NT2/D1 (cell line): ENCODE data around the gene ENKD1.

Experiments
- DNase-seq: peaks from one replicate; pipeline ENCODE4 v3.0.0-alpha.2; 2011; ENCODE audit warnings: low read depth, low spot score
- H3K27me3 ChIP-seq: 2 replicates; pipeline ENCODE4 v1.6.0; 2011; ENCODE audit warnings: mild to moderate bottlenecking; ENCODE audit not compliant: insufficient read length, insufficient read depth
- H3K36me3 ChIP-seq: 2 replicates; pipeline ENCODE4 v1.6.1; 2011; ENCODE audit warnings: mild to moderate bottlenecking, low read length, mixed read lengths; ENCODE audit not compliant: insufficient read depth, insufficient read length
- H3K4me1 ChIP-seq: 2 replicates; pipeline ENCODE4 v1.5.1; 2011; ENCODE audit not compliant: insufficient read depth, insufficient read length
- H3K4me3 ChIP-seq: 2 replicates; pipeline ENCODE4 v1.5.1; 2011; ENCODE audit warnings: low read depth; ENCODE audit not compliant: insufficient read length
- H3K9ac ChIP-seq: 2 replicates; pipeline ENCODE4 v1.6.0; 2011; ENCODE audit warnings: low read depth; ENCODE audit not compliant: insufficient read length
- H3K9me3 ChIP-seq: 2 replicates; pipeline ENCODE4 v1.5.1; 2011; ENCODE audit warnings: mild to moderate bottlenecking, low read length; ENCODE audit not compliant: insufficient read depth
- SUZ12 ChIP-seq: IDR thresholded peaks from 2 replicates; pipeline ENCODE4 v1.6.1; 2011; ENCODE audit not compliant: insufficient read length, insufficient read depth; ENCODE audit errors: extremely low read depth
- YY1 ChIP-seq: IDR thresholded peaks from 2 replicates; pipeline ENCODE4 v1.6.1; 2011; ENCODE audit not compliant: insufficient read length, insufficient read depth
- ZNF274 ChIP-seq: IDR thresholded peaks from 2 replicates; pipeline ENCODE4 v1.6.1; 2011; ENCODE audit warnings: mild to moderate bottlenecking, low read depth, low read length

ENKD1 gene

GRCh38 chr16:67666559-67667452, at the start of gene ENKD1, which contains the start of gene C16orf86:
Gene ENKD1 (minus strand): TSS chr16:67666750. CDS start chr16:67666442, 308 bp downstream.
Gene C16orf86 (plus strand): TSS chr16:67666814. CDS start chr16:67666971, 157 bp downstream.
- TF ChIP-seq SUZ12 (no peak), ZNF274 (no peak), YY1 (no peak)
- H3K9me3 ChIP-seq: no peaks in the 10 kb centered on the region
- peak within 1 kb of the TSS; percentile 80 for H3K9ac ChIP-seq
- peak within 1 kb of the TSS; percentile 78 for H3K4me3 ChIP-seq
- no peak for DNase-seq
- peaks cover 9% of the 10 kb centered on the region for H3K27me3 ChIP-seq
- peaks cover 32% of the 10 kb centered on the region for H3K36me3 ChIP-seq
- H3K4me1 ChIP-seq: peaks cover 17% of the 10 kb centered on the region

- Histone ChIP-seq H3K27me3 (peaks cover 4% of the 10 kb centered on the region), H3K36me3 (peaks cover 7% of the 10 kb centered on the region), H3K4me3 (no peak overlapping the region), H3K9ac (no peak overlapping the region), H3K4me1 (no peaks in the 10 kb centered on the region), H3K9me3 (no peaks in the 10 kb centered on the region)
- DNase-seq: no peak
- TF ChIP-seq ZNF274 (no peak), SUZ12 (no peak), YY1 (no peak)
Measured at GRCh38 chr16:67716097-67716496, 49.5 kb upstream of the ENKD1 start.

- H3K27me3 ChIP-seq: peaks cover 4% of the 10 kb centered on the region
- no peaks in the 10 kb centered on the region for H3K9me3 ChIP-seq
- H3K4me3 ChIP-seq: no peak overlapping the region
- H3K9ac ChIP-seq: no peak overlapping the region
- H3K36me3 ChIP-seq: peaks cover 7% of the 10 kb centered on the region
- TF ChIP-seq YY1 (no peak), ZNF274 (no peak), SUZ12 (no peak)
- DNase-seq: no peak
- no peaks in the 10 kb centered on the region for H3K4me1 ChIP-seq
Measured at GRCh38 chr16:67714522-67714921, 48.0 kb upstream of the ENKD1 start.

GRCh38 chr16:67713647-67714273, 47.2 kb upstream of the ENKD1 start:
- H3K4me1 ChIP-seq: no peaks in the 10 kb centered on the region
- no peak overlapping the region for H3K9ac ChIP-seq
- H3K4me3 ChIP-seq: no peak overlapping the region
- TF ChIP-seq ZNF274: no peak
- no peak for TF ChIP-seq YY1
- TF ChIP-seq SUZ12: no peak
- no peaks in the 10 kb centered on the region for H3K9me3 ChIP-seq
- peaks cover 4% of the 10 kb centered on the region for H3K27me3 ChIP-seq
- DNase-seq: no peak
- H3K36me3 ChIP-seq: peaks cover 7% of the 10 kb centered on the region

GRCh38 chr16:67710607-67711006, 44.1 kb upstream of the ENKD1 start:
- no peaks in the 10 kb centered on the region for H3K9me3 ChIP-seq
- H3K4me3 ChIP-seq: no peak overlapping the region
- H3K9ac ChIP-seq: no peak overlapping the region
- H3K4me1 ChIP-seq: no peaks in the 10 kb centered on the region
- DNase-seq: no peak
- no peaks in the 10 kb centered on the region for H3K27me3 ChIP-seq
- H3K36me3 ChIP-seq: no peaks in the 10 kb centered on the region
- no peak for TF ChIP-seq YY1
- TF ChIP-seq ZNF274: no peak
- TF ChIP-seq SUZ12: no peak

- no peak for DNase-seq
- H3K4me1 ChIP-seq: no peaks in the 10 kb centered on the region
- no peak overlapping the region for H3K4me3 ChIP-seq
- no peak overlapping the region for H3K9ac ChIP-seq
- no peaks in the 10 kb centered on the region for H3K9me3 ChIP-seq
- TF ChIP-seq YY1 (no peak), SUZ12 (no peak), ZNF274 (no peak)
- H3K27me3 ChIP-seq: no peaks in the 10 kb centered on the region
- H3K36me3 ChIP-seq: peaks cover 4% of the 10 kb centered on the region
Measured at GRCh38 chr16:67709050-67709449, 42.5 kb upstream of the ENKD1 start.

- no peaks in the 10 kb centered on the region for H3K4me1 ChIP-seq
- no peaks in the 10 kb centered on the region for H3K27me3 ChIP-seq
- no peak for DNase-seq
- H3K4me3 ChIP-seq: no peak overlapping the region
- TF ChIP-seq SUZ12 (no peak), YY1 (no peak), ZNF274 (no peak)
- peaks cover 4% of the 10 kb centered on the region for H3K36me3 ChIP-seq
- no peak overlapping the region for H3K9ac ChIP-seq
- H3K9me3 ChIP-seq: no peaks in the 10 kb centered on the region
Measured at GRCh38 chr16:67708368-67708771, 41.8 kb upstream of the ENKD1 start.
